Activated CD4-positive, alpha-beta T cell treated with anti-CD3 and anti-CD28 coated beads, Interleukin-2, amount 10 ng/mL, durations not matched to agents 24 days and 14 days (primary cell): ENCODE data around the gene FKBP1C. TPM values are rescaled to one million over a fixed set of nuclear protein-coding genes. Genes with fewer than 3 reads are reported as not detected.
"Not testable (repeated sequence)": the region's sequence is repeated elsewhere in the genome, so short reads cannot be mapped to it uniquely, and the experiment has no call there.

ENCODE experiments used
- DNase-seq: peaks from one replicate; pipeline ENCODE4 v3.0.0; 2022
- H3K27ac Mint-ChIP-seq: one replicate; pipeline ENCODE4 v1.8.0; 2022; ENCODE audit warnings: mild to moderate bottlenecking, mixed read lengths
- H3K27me3 Mint-ChIP-seq: one replicate; pipeline ENCODE4 v1.8.0; 2022; ENCODE audit warnings: mixed read lengths
- H3K36me3 Mint-ChIP-seq: one replicate; pipeline ENCODE4 v1.8.0; 2022; ENCODE audit warnings: low read depth, mild to moderate bottlenecking, mixed read lengths
- H3K4me1 Mint-ChIP-seq: one replicate; pipeline ENCODE4 v1.8.0; 2021; ENCODE audit warnings: mixed read lengths
- H3K4me3 Mint-ChIP-seq: one replicate; pipeline ENCODE4 v1.8.0; 2022; ENCODE audit warnings: mild to moderate bottlenecking, moderate library complexity, mixed read lengths
- H3K9me3 Mint-ChIP-seq: one replicate; pipeline ENCODE4 v1.8.0; 2021; ENCODE audit warnings: mixed read lengths
- intact Hi-C: fragments of 100-400 bp; cut with micrococcal nuclease; formaldehyde crosslinking; loops from one replicate; pipeline ENCODE4 v1.15.1; 2023
- total RNA-seq: library from RNA; stranded (reverse); gene quantifications from 2 replicates; pipeline ENCODE4 v1.2.3, GENCODE V29; 2022

Gene FKBP1C
- total RNA-seq, 1 donor from 2014 or later, result 3.6 TPM

GRCh38 chr6:63230027-63230426, 18.8 kb downstream of the FKBP1C start:
- H3K27ac Mint-ChIP-seq, intact Hi-C loops: not testable (repeated sequence)

GRCh38 chr6:63230511-63230910, 19.2 kb downstream of the FKBP1C start:
- H3K27me3 Mint-ChIP-seq, H3K36me3 Mint-ChIP-seq, H3K4me1 Mint-ChIP-seq, H3K27ac Mint-ChIP-seq, H3K9me3 Mint-ChIP-seq, DNase-seq, intact Hi-C loops, H3K4me3 Mint-ChIP-seq: not testable (repeated sequence)

More at GRCh38 chr6:63230027-63230426, 18.8 kb downstream of the FKBP1C start:
- not testable (repeated sequence) for H3K36me3 Mint-ChIP-seq, H3K4me3 Mint-ChIP-seq, H3K27me3 Mint-ChIP-seq, H3K4me1 Mint-ChIP-seq, DNase-seq, H3K9me3 Mint-ChIP-seq

GRCh38 chr6:63236398-63236817, 25.1 kb downstream of the FKBP1C start:
- H3K27me3 Mint-ChIP-seq, result no peaks in the 10 kb centered on the region
- H3K9me3 Mint-ChIP-seq, result no peaks in the 10 kb centered on the region
- DNase-seq, result no peak
- no peaks in the 10 kb centered on the region for H3K36me3 Mint-ChIP-seq
- intact Hi-C loops, result no loop called here
- no peak overlapping the region for H3K4me3 Mint-ChIP-seq
- H3K4me1 Mint-ChIP-seq, result no peaks in the 10 kb centered on the region
- no peak overlapping the region for H3K27ac Mint-ChIP-seq

- Mint-ChIP-seq H3K4me3 (no peak overlapping the region), H3K4me1 (no peaks in the 10 kb centered on the region), H3K27ac (no peak overlapping the region), H3K9me3 (no peaks in the 10 kb centered on the region), H3K27me3 (no peaks in the 10 kb centered on the region), H3K36me3 (no peaks in the 10 kb centered on the region)
- DNase-seq, result no peak
- intact Hi-C loops, result no loop called here
These were observed 34.2 kb downstream of the FKBP1C start for GRCh38 chr6:63245420-63245819.

- H3K9me3 Mint-ChIP-seq, result no peaks in the 10 kb centered on the region
- H3K4me3 Mint-ChIP-seq, result no peak overlapping the region
- DNase-seq, result no peak
- no peak overlapping the region for H3K27ac Mint-ChIP-seq
- H3K27me3 Mint-ChIP-seq, result no peaks in the 10 kb centered on the region
- no peaks in the 10 kb centered on the region for H3K36me3 Mint-ChIP-seq
- H3K4me1 Mint-ChIP-seq, result no peaks in the 10 kb centered on the region
- intact Hi-C loops, result no loop called here
These were observed 34.6 kb downstream of the FKBP1C start for GRCh38 chr6:63245909-63246308.

GRCh38 chr6:63246581-63246980, 35.3 kb downstream of the FKBP1C start:
- no peaks in the 10 kb centered on the region for H3K36me3 Mint-ChIP-seq
- H3K9me3 Mint-ChIP-seq, result no peaks in the 10 kb centered on the region
- no peaks in the 10 kb centered on the region for H3K4me1 Mint-ChIP-seq
- H3K27ac Mint-ChIP-seq, result no peak overlapping the region
- no peak overlapping the region for H3K4me3 Mint-ChIP-seq
- intact Hi-C loops, result no loop called here
- H3K27me3 Mint-ChIP-seq, result no peaks in the 10 kb centered on the region
- no peak for DNase-seq

- no peaks in the 10 kb centered on the region for H3K4me1 Mint-ChIP-seq
- no peak overlapping the region for H3K27ac Mint-ChIP-seq
- H3K36me3 Mint-ChIP-seq, result no peaks in the 10 kb centered on the region
- H3K4me3 Mint-ChIP-seq, result no peak overlapping the region
- no peaks in the 10 kb centered on the region for H3K9me3 Mint-ChIP-seq
- H3K27me3 Mint-ChIP-seq, result no peaks in the 10 kb centered on the region
- intact Hi-C loops, result no loop called here
- DNase-seq, result no peak
These were observed 38.7 kb downstream of the FKBP1C start for GRCh38 chr6:63249875-63250482.

- intact Hi-C loops, result no loop called here
- no peaks in the 10 kb centered on the region for H3K36me3 Mint-ChIP-seq
- H3K9me3 Mint-ChIP-seq, result no peaks in the 10 kb centered on the region
- no peak overlapping the region for H3K4me3 Mint-ChIP-seq
- H3K27me3 Mint-ChIP-seq, result no peaks in the 10 kb centered on the region
- no peak for DNase-seq
- no peaks in the 10 kb centered on the region for H3K4me1 Mint-ChIP-seq
- H3K27ac Mint-ChIP-seq, result no peak overlapping the region
These were observed 47.9 kb downstream of the FKBP1C start for GRCh38 chr6:63259153-63259552.

GRCh38 chr6:63261820-63262219, 50.6 kb downstream of the FKBP1C start:
- DNase-seq, result no peak
- Mint-ChIP-seq H3K27ac (no peak overlapping the region), H3K4me3 (no peak overlapping the region), H3K4me1 (no peaks in the 10 kb centered on the region), H3K9me3 (no peaks in the 10 kb centered on the region), H3K36me3 (no peaks in the 10 kb centered on the region), H3K27me3 (no peaks in the 10 kb centered on the region)
- intact Hi-C loops, result no loop called here

Other genes starting within 250 kb of the FKBP1C start
- gene LGSN, start 108.5 kb downstream of the FKBP1C start, total RNA-seq, result not detected in 2 replicates